NCI-H1105 (cell line): ENCODE measurements around the gene HELQ.
"Not testable (repeated sequence)": the region's sequence is repeated elsewhere in the genome, so short reads cannot be mapped to it uniquely, and the experiment has no call there.

Source experiments
- DNase-seq: peaks from one replicate; lab custom pipeline; 2025; lab: John Stamatoyannopoulos, UW

The HELQ gene, protein sequence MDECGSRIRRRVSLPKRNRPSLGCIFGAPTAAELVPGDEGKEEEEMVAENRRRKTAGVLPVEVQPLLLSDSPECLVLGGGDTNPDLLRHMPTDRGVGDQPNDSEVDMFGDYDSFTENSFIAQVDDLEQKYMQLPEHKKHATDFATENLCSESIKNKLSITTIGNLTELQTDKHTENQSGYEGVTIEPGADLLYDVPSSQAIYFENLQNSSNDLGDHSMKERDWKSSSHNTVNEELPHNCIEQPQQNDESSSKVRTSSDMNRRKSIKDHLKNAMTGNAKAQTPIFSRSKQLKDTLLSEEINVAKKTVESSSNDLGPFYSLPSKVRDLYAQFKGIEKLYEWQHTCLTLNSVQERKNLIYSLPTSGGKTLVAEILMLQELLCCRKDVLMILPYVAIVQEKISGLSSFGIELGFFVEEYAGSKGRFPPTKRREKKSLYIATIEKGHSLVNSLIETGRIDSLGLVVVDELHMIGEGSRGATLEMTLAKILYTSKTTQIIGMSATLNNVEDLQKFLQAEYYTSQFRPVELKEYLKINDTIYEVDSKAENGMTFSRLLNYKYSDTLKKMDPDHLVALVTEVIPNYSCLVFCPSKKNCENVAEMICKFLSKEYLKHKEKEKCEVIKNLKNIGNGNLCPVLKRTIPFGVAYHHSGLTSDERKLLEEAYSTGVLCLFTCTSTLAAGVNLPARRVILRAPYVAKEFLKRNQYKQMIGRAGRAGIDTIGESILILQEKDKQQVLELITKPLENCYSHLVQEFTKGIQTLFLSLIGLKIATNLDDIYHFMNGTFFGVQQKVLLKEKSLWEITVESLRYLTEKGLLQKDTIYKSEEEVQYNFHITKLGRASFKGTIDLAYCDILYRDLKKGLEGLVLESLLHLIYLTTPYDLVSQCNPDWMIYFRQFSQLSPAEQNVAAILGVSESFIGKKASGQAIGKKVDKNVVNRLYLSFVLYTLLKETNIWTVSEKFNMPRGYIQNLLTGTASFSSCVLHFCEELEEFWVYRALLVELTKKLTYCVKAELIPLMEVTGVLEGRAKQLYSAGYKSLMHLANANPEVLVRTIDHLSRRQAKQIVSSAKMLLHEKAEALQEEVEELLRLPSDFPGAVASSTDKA

DNA sequence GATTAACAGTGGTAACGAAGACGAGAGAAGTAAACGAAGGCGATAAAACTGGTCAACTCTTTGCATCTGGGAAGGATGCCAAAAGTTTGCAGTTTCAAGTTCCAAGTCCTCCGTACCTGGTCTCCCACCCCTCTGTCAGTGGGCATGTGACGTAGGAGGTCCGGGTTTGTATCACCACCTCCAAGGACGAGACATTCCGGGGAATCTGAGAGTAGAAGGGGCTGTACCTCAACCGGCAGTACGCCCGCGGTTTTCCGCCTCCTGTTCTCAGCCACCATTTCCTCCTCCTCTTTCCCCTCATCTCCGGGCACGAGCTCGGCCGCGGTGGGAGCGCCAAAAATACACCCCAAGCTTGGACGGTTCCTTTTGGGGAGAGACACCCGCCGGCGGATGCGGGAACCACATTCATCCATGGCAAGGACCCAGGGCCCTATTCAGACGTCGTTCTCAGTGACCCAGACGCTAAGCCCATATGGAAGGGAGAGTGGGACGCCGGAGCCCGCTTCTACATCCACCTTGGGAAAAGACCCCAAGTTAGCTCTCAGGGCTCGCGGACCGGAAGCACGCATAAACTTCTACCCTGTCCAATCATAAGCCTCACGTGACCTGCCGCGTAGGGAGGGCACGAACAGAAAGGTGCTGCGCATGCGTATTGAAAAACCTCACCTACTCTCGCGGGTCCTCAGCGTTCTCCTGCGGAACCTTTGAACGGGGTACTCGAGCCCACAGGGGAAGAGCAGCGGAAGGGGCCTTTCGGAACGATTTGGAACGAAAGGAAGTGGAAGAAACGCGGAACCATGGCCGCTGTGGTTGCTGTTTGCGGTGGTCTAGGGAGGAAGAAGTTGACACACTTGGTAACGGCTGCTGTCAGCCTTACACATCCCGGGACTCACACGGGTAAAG lies at the start of gene HELQ, which contains the start of gene MRPS18C:
Gene HELQ (minus strand): TSS at position 543 of the 903 bp plus-strand sequence. CDS start 130 bp downstream, at position 413.
Gene MRPS18C (plus strand): TSS at position 778 of the 903 bp plus-strand sequence. CDS start 20 bp downstream, at position 798.
- peak; percentile 97 for DNase-seq

GRCh38 chr4:83504996-83505395 lies 49.4 kb upstream of the HELQ start:
- DNase-seq, result no peak

GRCh38 chr4:83504503-83504902 lies 48.9 kb upstream of the HELQ start:
- no peak for DNase-seq

DNA sequence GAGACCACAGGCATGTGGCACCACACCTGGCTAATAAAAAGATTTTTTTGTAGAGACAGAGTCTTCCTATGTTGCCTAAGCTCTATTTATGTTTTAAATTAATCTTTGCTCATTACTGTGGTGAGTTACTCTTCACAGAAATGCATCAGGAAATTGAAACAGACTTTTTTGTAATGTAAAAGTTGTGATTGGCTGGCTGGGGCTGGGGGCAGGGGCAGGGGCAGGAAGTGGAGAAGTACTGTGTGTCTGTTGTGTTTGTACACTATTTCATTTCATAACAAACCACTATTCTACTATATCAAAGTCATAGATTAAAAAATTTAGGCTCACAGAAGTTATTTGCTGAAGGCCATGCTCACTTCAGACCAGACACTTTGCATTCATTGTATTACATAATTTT lies 48.4 kb upstream of the HELQ start:
- no peak for DNase-seq

GRCh38 chr4:83501671-83502070 lies 46.0 kb upstream of the HELQ start:
- DNase-seq, result not testable (repeated sequence)

GRCh38 chr4:83498187-83498586 lies 42.6 kb upstream of the HELQ start:
- DNase-seq, result no peak

GRCh38 chr4:83496085-83496917 lies 40.7 kb upstream of the HELQ start:
- DNase-seq, result not testable (repeated sequence)

DNA sequence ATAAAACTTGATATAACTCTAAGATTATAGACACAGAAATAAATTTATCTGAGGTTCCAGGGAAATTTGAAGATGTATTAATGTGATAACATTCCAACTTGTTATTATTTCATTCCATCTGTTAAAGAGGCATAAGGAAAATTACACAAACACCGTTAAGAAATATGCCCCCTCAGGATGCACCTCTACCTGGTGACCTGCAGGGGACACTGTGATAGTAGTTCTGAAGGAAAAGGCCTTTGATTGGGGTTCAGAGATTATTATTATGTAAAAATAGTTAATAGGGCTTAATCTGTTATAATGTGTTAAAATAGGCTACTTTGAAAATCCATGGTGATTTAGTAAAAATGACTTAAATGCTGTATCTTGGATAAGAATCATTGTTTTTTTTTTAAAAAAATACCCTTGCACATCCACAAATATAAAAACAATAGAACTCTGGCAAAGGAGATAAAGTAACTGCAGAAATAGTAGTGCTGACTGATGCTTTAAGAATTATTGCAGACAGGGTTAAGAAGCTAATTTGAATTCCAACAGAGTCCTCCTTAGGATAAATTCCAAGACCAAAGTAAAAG lies 35.3 kb upstream of the HELQ start:
- DNase-seq, result no peak

DNA sequence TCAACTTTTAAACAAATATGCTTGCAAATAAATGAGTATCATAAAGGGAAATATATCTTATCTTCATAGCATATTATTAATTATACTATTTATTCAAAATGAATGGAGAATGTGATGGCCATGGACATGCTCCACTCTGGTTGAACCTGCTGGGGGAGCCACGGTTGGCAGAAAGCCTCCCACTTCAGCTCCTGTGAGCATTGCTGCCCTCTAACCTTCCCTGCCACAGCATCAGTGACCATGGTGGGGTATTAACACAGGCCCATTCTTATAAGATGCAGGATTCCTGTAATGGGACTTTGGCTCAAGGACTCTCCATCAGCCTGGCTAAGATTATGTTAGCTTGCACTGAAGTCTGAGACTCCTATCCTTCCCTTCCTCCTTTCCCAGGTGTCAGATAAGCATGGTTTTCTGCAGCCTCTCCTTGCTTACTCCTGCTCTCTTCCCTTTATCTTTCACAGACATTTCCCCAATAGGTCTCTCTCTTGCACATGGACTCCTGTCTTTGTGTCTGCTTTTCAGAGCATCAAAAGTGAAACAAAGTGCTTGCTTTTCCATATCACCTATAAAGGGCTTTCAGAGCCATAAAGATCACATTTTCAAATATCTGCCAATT lies 34.2 kb upstream of the HELQ start:
- no peak for DNase-seq

- DNase-seq, result no peak
Measured at GRCh38 chr4:83486457-83487129, 31.0 kb upstream of the HELQ start.

- peak; percentile 86 for DNase-seq
Measured at GRCh38 chr4:83484500-83485461, 29.2 kb upstream of the HELQ start, which contains the start of gene ABRAXAS1. TSS of gene ABRAXAS1 (minus strand) at chr4:83485100. CDS start at chr4:83485072, 28 bp downstream.

DNA sequence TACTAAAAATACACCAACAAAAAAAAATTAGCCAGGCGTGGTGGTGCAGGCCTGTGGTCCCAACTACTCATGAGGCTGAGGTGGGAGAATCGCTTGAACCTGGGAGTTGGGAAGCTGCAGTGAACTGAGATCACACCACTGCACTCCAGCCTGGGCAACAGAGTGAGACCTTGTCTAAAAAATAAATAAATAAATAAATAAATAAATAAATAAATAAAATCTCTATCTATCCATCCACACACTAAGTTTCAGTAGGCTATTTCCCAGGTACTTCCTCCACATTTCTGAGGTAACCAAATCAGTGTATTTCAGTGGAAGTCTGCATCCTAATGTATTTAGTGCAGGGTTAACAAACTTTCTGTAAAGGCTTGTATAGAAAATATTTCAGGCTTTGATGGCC lies 18.3 kb upstream of the HELQ start:
- DNase-seq, result no peak

GRCh38 chr4:83473423-83473822 lies 17.8 kb upstream of the HELQ start:
- no peak for DNase-seq

DNA sequence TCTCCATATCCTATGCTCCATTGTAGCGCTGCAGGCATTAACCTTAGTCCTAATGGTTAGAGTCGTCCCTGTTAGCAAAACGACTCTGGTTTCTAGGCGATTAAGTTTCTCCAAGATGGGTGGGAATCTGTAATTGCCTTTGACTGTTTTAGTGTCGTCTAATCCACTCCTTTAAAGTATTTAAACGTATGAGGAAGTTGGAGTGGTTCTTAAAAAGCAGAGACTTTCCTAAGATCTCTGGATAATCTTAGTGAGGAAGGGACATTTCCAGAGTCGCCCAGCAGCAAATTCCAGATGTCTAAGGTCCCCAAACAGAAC lies 520 bp upstream of the HELQ start:
- no peak for DNase-seq

DNA sequence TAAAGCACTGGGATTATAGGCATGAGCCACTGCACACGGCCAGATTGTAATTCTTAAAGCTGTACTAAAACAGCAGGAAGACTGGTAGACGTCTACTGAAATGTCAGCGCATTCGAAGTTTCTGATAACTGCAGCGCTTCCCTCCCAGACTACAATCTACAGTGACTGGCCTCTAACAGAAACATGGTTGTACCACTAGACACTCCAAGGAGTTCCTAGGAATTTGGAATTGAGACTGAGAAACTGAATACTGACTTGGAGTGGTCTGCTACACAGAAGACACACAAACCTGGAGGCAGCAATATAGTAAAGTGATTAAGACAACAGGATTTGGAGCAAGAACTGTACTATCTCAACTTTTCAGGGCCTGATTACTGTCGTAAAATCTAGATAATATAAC lies 937 bp downstream of the HELQ start:
- DNase-seq, result no peak

- DNase-seq, result no peak
Measured at GRCh38 chr4:83449009-83449408, 6.6 kb downstream of the HELQ start.

GRCh38 chr4:83440899-83441298 lies 14.7 kb downstream of the HELQ start:
- DNase-seq, result no peak
